Tibial nerve (tissue), 4 donors: ENCODE data around the gene PURB. TPM values are rescaled to one million over a fixed set of nuclear protein-coding genes. Genes with fewer than 3 reads are reported as not detected.
A peak's percentile ranks its signal among the peaks of the same experiment; 100 is the strongest.

Experiments used
- DNase-seq, 2 donors: peaks; one replicate each; pipeline ENCODE4 v3.0.0-alpha.2; 2019; ENCODE audit warnings: low spot score in 2 of 2
- H3K27ac ChIP-seq, 4 donors: fragments of 200-600 bp; sonication (generic) in 3 of 4; one replicate each; pipeline ENCODE4 v1.5.1; 2017 to 2019; ENCODE audit warnings: mild to moderate bottlenecking in 1 of 4
- H3K27me3 ChIP-seq, 2 donors: fragments of 200-600 bp; sonication (generic) in 1 of 2; one replicate each; pipeline versions ENCODE4 v1.5.1 to v1.6.0; 2017 to 2019
- H3K36me3 ChIP-seq, 3 donors: fragments of 200-600 bp; sonication (generic); one replicate each; pipeline ENCODE4 v1.5.1; 2018 to 2019
- H3K4me1 ChIP-seq, 4 donors: fragments of 200-600 bp; sonication (generic) in 3 of 4; one replicate each; pipeline ENCODE4 v1.5.1; 2017 to 2019
- H3K4me3 ChIP-seq, 4 donors: fragments of 200-600 bp; sonication (generic) in 3 of 4; one replicate each; pipeline ENCODE4 v1.5.1; 2017 to 2019; ENCODE audit warnings: mild to moderate bottlenecking in 1 of 4, moderate library complexity in 1 of 4
- H3K9me3 ChIP-seq, 4 donors: fragments of 200-600 bp; sonication (generic) in 3 of 4; one replicate each; pipeline ENCODE4 v1.5.1; 2017 to 2019
- EP300 ChIP-seq, 2 donors: sonication (generic); formaldehyde crosslinking; IDR thresholded peaks; one replicate each; pipeline ENCODE4 v1.6.1; 2017; ENCODE audit warnings: antibody characterized with exemption in 2 of 2, mild to moderate bottlenecking in 1 of 2
- POLR2A ChIP-seq, 2 donors: fragments of 450-650 bp; IDR thresholded peaks; one replicate each; pipeline ENCODE4 v1.6.1; 2017; ENCODE audit warnings: antibody characterized with exemption in 2 of 2, mild to moderate bottlenecking in 2 of 2, moderate library complexity in 2 of 2
- WGBS, 2 donors: methylation state at CpG; one replicate each; pipeline ENCODE4 v1.1.5; 2018; 5-methylcytosine and 5-hydroxymethylcytosine counted together
- total RNA-seq, 4 donors: library from RNA; depleted of rRNA; stranded (reverse); fragments of >200 nt; gene quantifications; one replicate each; pipeline ENCODE4 v1.1.0, GENCODE V29; 2016
- TF ChIP-seq, protein P1 (sequence below), 5 experiments: fragments of 200-600 bp in 3 of 5; fragments of 450-650 bp in 2 of 5; sonication (generic) in 3 of 5; IDR thresholded peaks; one replicate each; pipeline ENCODE4 v1.5.1; 2016 to 2019; ENCODE audit warnings: antibody characterized with exemption in 5 of 5, mild to moderate bottlenecking in 3 of 5, moderate library complexity in 2 of 5

Gene PURB
- total RNA-seq, 4 donors from 2014 or later, result 20.0 to 26.4 (median 23.3) TPM

DNA sequence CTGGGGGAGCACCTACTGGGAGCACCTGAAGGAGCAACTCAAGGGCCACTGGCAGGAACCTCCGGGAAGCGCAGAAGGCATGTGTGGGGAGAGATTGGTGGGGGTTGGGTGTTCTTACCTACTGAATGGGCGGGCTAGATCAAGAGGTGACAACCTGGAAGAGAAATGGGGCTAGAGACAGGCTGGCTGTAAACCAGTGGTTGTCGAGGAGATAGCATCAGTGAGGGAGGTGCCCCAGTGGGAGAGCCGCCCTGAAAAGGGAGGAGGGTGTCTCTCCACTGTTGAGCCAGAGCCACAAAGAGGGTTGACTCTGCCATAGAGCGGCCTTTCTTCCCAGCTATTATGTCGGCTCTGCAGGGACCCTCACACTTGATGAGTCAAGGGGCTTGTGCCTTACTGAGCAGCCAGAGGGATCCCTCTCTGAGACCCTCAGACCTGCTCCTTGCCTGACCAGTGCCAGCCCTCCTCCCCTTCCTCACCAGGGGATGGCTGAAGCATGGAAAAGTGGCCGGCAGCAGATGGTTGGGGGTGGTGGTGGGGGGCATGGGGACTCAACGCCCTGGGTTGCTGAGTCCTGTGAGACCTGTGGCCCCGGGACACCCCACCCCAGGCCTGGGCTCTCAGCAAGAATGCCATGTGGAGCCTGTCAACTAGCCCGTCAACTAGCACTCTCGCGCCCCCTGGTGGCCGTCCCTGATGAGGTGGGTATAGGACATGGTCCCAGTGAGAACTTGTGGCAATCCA, 36.4 kb upstream of the PURB start:
- no peak overlapping the region for H3K4me3 ChIP-seq
- H3K27me3 ChIP-seq, result no peaks in the 10 kb centered on the region
- 33 to 39% methylated on average over 14 of the region's 14 CpGs for WGBS, 2 donors
- no peaks in the 10 kb centered on the region for H3K9me3 ChIP-seq
- DNase-seq, result peak; percentile 93 to 99
- H3K36me3 ChIP-seq, result no peaks in the 10 kb centered on the region
- no peak overlapping the region for H3K27ac ChIP-seq
- H3K4me1 ChIP-seq, result peaks cover 0 to 7% (median 0%) of the 10 kb centered on the region in 4 donors
- TF ChIP-seq, protein P1, sequence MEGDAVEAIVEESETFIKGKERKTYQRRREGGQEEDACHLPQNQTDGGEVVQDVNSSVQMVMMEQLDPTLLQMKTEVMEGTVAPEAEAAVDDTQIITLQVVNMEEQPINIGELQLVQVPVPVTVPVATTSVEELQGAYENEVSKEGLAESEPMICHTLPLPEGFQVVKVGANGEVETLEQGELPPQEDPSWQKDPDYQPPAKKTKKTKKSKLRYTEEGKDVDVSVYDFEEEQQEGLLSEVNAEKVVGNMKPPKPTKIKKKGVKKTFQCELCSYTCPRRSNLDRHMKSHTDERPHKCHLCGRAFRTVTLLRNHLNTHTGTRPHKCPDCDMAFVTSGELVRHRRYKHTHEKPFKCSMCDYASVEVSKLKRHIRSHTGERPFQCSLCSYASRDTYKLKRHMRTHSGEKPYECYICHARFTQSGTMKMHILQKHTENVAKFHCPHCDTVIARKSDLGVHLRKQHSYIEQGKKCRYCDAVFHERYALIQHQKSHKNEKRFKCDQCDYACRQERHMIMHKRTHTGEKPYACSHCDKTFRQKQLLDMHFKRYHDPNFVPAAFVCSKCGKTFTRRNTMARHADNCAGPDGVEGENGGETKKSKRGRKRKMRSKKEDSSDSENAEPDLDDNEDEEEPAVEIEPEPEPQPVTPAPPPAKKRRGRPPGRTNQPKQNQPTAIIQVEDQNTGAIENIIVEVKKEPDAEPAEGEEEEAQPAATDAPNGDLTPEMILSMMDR (IDR thresholded peaks at IDR 0.05), result peak; percentile 73 to 87 (median 81)
- TF ChIP-seq POLR2A (IDR thresholded peaks at IDR 0.05) (no peak), EP300 (IDR thresholded peaks at IDR 0.05) (no peak)

DNA sequence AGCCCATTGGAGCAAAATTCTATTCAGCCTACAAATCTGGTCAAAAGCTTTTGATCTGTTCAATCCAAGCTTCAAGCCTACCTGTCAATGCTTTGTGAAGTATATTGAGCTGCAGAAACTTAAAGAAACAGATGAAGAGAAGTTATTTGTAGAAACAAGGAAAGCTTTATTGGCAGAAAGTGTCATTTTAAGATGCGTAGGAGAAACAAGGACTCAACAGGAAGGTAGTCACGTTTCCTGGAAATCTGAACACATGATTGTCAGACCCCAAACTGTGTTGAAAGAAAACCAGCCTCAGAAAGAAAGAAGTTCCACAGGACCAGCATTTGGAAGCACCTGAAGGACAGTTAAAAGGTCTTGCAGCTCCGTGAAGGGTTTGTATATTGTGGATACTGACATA, 34.8 kb upstream of the PURB start:
- peaks cover 0 to 10% (median 0%) of the 10 kb centered on the region in 4 donors for H3K4me1 ChIP-seq
- WGBS, 2 donors, result 67 to 78% methylated on average over 3 of the region's 3 CpGs
- DNase-seq, result no peak
- no peak overlapping the region for H3K27ac ChIP-seq
- no peaks in the 10 kb centered on the region for H3K27me3 ChIP-seq
- TF ChIP-seq EP300 (IDR thresholded peaks at IDR 0.05), result no peak
- TF ChIP-seq, protein P1 (IDR thresholded peaks at IDR 0.05), result no peak
- no peak for TF ChIP-seq POLR2A (IDR thresholded peaks at IDR 0.05)
- no peaks in the 10 kb centered on the region for H3K9me3 ChIP-seq
- no peak overlapping the region for H3K4me3 ChIP-seq
- no peaks in the 10 kb centered on the region for H3K36me3 ChIP-seq

DNA sequence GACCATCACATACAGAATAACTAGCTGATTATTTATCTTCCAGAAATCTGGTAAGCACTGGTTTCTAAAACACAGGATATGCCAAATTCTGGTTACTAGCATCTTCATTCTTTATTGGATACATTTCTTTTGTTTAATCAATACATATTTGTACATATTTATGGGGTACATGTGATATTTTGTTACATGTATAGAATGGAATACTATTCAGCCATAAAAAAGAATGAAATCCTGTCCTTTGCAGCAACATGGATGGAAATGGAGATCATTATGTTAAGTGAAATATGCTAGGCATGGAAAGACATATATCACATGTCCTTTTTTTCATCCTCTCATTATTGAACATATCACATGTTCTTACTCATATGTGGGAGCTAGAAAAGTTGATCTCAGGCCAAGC, 32.7 kb upstream of the PURB start:
- no peaks in the 10 kb centered on the region for H3K27me3 ChIP-seq
- no peaks in the 10 kb centered on the region for H3K9me3 ChIP-seq
- TF ChIP-seq, protein P1 (IDR thresholded peaks at IDR 0.05), result no peak
- TF ChIP-seq EP300 (IDR thresholded peaks at IDR 0.05), result no peak
- TF ChIP-seq POLR2A (IDR thresholded peaks at IDR 0.05), result no peak
- peaks cover 0 to 16% (median 0%) of the 10 kb centered on the region in 4 donors for H3K4me1 ChIP-seq
- no peaks in the 10 kb centered on the region for H3K36me3 ChIP-seq
- H3K27ac ChIP-seq, result no peak overlapping the region
- no peak overlapping the region for H3K4me3 ChIP-seq
- DNase-seq, result no peak

DNA sequence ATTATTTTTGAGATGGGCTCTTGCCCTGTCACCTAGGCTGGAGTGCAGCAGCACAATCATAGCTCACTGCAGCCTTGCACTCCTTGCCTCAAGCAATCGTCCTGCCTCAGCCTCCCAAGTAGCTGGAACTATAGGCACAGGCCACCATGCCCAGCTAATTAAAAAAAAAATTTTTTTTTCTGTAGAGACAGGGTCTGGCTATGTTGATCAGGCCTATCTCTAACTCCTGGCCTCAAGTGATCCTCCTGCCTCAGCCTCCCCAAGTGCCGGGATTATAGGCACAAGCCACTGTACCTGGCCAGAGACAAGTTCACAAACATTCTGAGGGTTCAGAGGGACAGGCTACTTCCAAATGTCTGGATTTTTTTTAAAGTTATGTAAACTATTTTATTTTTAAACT, 32.1 kb upstream of the PURB start:
- Histone ChIP-seq H3K36me3 (no peaks in the 10 kb centered on the region), H3K4me3 (no peak overlapping the region), H3K27me3 (no peaks in the 10 kb centered on the region), H3K9me3 (no peaks in the 10 kb centered on the region), H3K27ac (no peak overlapping the region), H3K4me1 (peaks cover 0 to 22% (median 0%) of the 10 kb centered on the region in 4 donors)
- no peak for DNase-seq
- TF ChIP-seq EP300 (IDR thresholded peaks at IDR 0.05) (no peak), POLR2A (IDR thresholded peaks at IDR 0.05) (no peak)
- TF ChIP-seq, protein P1 (IDR thresholded peaks at IDR 0.05), result no peak
- WGBS, 2 donors, result 88 to 91% methylated on average over 2 of the region's 2 CpGs

DNA sequence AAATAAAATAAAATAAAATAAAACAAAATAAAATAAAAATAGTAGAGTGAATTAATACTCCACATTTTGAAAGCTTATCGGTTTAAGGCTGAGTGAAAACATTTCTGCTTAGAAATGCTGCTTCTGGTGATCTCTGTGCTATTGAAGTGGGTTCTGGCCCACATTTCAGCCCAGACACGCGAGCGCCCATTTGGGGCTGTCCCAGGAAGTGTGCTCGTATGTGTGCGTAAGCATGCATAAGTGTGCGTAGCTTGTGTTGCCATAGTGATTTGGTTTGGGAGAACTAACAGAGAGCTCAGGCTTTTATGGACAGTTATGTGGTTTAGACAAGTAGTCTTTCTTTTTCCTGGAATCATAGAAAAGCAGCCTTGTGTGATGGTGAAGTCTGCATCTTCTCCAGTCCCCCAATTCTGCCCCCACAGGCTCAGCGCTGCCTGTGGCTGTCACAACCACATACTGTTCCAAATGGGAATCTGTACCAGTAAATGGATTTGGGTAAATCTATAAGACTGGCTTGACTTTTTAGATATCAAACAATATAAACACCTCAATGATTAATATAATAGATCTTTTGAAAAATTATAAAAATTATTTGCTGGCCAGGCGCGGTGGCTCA, 29.8 kb upstream of the PURB start:
- TF ChIP-seq POLR2A (IDR thresholded peaks at IDR 0.05) (no peak), EP300 (IDR thresholded peaks at IDR 0.05) (no peak)
- TF ChIP-seq, protein P1 (IDR thresholded peaks at IDR 0.05), result no peak
- WGBS, 2 donors, result 53 to 60% methylated on average over 10 of the region's 10 CpGs
- H3K4me3 ChIP-seq, result no peak overlapping the region
- DNase-seq, result no peak
- peak overlapping the region in 2 of 4 donors; percentile 15 to 38 for H3K27ac ChIP-seq
- no peaks in the 10 kb centered on the region for H3K27me3 ChIP-seq
- H3K4me1 ChIP-seq, result peaks cover 0 to 24% (median 3%) of the 10 kb centered on the region in 4 donors
- H3K36me3 ChIP-seq, result no peaks in the 10 kb centered on the region
- no peaks in the 10 kb centered on the region for H3K9me3 ChIP-seq
